Measurements from ENCODE around the gene CFDP1.
A peak's percentile ranks its signal among the peaks of the same experiment; 100 is the strongest.

Gene CFDP1

DNA sequence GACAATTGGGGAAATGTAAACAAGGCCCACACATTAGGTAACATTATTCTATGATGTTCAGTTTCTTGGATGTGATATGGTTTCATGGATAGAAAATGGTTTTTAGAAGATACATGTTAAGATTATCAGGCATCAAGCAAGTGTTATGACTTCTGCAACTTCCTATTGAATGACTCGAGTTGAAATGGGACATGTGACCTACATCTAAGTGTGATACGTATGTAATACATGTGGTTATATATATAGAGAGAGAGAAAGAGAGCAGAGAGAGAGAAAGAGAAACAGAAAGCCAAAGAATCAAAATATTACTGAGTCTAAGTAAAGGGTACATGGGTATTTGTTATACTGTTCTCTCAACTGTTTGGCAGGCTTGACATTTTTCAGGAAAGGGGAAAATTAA lies 29.5 kb upstream of the CFDP1 start:
- Histone ChIP-seq H3K4me3 (ENCODE audit: insufficient read length, low read depth) (peak overlapping the region; percentile 97), H3K9me3 (ENCODE audit: insufficient read depth, low read length) (no peaks in the 10 kb centered on the region; the same call in 1 of the 2 replicates), H3K36me3 (ENCODE audit: insufficient read depth, insufficient read length, low read length) (peaks cover 20% of the 10 kb centered on the region), H3K9ac (ENCODE audit: insufficient read length, low read depth) (no peak overlapping the region), H3K4me1 (ENCODE audit: insufficient read depth, insufficient read length) (peaks cover 6% of the 10 kb centered on the region), H3K27me3 (ENCODE audit: insufficient read depth, insufficient read length) (no peaks in the 10 kb centered on the region)
- TF ChIP-seq SUZ12 (IDR thresholded peaks at IDR 0.05; ENCODE audit: extremely low read depth, insufficient read depth, insufficient read length) = no peak
- no peak for TF ChIP-seq YY1 (IDR thresholded peaks at IDR 0.05; ENCODE audit: insufficient read depth, insufficient read length)
- TF ChIP-seq ZNF274 (IDR thresholded peaks at IDR 0.05; ENCODE audit: low read depth, low read length) = no peak
- no peak for DNase-seq (ENCODE audit: low read depth, low spot score)

DNA sequence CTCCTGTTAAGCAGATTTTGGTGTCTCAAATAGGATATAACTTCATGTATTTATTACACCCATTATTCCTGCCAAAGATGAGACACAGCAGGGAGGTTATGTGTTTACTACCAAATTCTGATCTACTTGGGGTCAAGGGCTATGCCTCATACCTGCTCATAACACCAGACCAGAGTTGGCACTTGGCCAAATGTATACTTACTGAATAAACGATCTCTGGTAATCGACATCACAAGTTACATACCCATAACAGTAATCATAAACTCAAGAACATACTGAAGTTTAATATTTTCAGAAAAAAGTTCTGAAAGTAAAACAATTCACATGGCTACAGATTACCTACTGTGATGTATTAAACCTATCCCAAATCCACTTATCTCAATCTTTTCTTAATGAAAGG lies 28.3 kb upstream of the CFDP1 start:
- DNase-seq (ENCODE audit: low read depth, low spot score) = no peak
- peaks cover 6% of the 10 kb centered on the region for H3K4me1 ChIP-seq (ENCODE audit: insufficient read depth, insufficient read length)
- H3K27me3 ChIP-seq (ENCODE audit: insufficient read depth, insufficient read length) = no peaks in the 10 kb centered on the region
- peaks cover 27% of the 10 kb centered on the region for H3K36me3 ChIP-seq (ENCODE audit: insufficient read depth, insufficient read length, low read length)
- H3K4me3 ChIP-seq (ENCODE audit: insufficient read length, low read depth) = no peak overlapping the region
- no peaks in the 10 kb centered on the region; the same call in 1 of the 2 replicates for H3K9me3 ChIP-seq (ENCODE audit: insufficient read depth, low read length)
- H3K9ac ChIP-seq (ENCODE audit: insufficient read length, low read depth) = no peak overlapping the region
- TF ChIP-seq SUZ12 (IDR thresholded peaks at IDR 0.05; ENCODE audit: extremely low read depth, insufficient read depth, insufficient read length) (no peak), YY1 (IDR thresholded peaks at IDR 0.05; ENCODE audit: insufficient read depth, insufficient read length) (no peak), ZNF274 (IDR thresholded peaks at IDR 0.05; ENCODE audit: low read depth, low read length) (no peak)

DNA sequence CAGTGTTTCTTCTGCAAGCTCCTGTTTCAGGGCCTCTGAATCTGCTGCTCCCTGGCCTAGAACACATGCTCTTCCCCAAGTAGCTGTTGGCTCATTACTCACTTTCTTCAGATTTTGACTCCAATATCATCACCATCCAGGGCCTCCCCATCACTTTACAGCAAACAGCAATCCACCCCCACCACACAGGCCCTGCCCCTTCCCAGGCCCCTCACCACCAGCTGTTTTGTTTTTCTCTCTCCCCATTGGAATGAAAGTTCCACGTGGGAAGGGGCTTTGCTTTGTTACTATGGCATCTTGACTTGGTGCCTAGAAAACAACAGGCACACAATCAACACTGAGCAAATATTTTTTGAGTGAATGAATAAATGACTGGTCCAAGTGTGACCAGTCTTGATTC lies 27.1 kb upstream of the CFDP1 start:
- no peaks in the 10 kb centered on the region; the same call in 1 of the 2 replicates for H3K9me3 ChIP-seq (ENCODE audit: insufficient read depth, low read length)
- no peak overlapping the region for H3K4me3 ChIP-seq (ENCODE audit: insufficient read length, low read depth)

DNA sequence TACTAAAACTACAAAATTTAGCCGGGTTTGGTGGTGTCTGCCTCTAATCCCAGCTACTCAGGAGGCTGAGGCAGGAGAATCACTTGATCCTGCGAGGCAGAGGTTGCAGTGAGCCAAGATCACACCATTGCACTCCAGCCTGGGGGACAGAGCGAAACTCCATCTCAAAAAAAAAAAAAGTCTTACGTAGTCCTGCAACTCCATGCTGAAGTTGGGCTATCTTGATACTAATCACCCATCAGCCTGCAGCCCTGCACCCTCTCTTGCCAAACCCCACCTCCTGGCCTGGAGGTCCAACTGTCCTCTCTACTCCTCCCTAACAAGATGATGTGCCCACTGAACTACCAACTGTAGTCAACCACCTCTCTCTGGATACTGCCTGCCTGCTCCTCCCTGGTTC lies 26.4 kb upstream of the CFDP1 start:
- no peak for DNase-seq (ENCODE audit: low read depth, low spot score)
- Histone ChIP-seq H3K4me3 (ENCODE audit: insufficient read length, low read depth) (no peak overlapping the region), H3K9me3 (ENCODE audit: insufficient read depth, low read length) (no peaks in the 10 kb centered on the region), H3K36me3 (ENCODE audit: insufficient read depth, insufficient read length, low read length) (peaks cover 27% of the 10 kb centered on the region), H3K27me3 (ENCODE audit: insufficient read depth, insufficient read length) (no peaks in the 10 kb centered on the region), H3K9ac (ENCODE audit: insufficient read length, low read depth) (no peak overlapping the region), H3K4me1 (ENCODE audit: insufficient read depth, insufficient read length) (peaks cover 8% of the 10 kb centered on the region)
- no peak for TF ChIP-seq ZNF274 (IDR thresholded peaks at IDR 0.05; ENCODE audit: low read depth, low read length)
- TF ChIP-seq SUZ12 (IDR thresholded peaks at IDR 0.05; ENCODE audit: extremely low read depth, insufficient read depth, insufficient read length) = no peak
- no peak for TF ChIP-seq YY1 (IDR thresholded peaks at IDR 0.05; ENCODE audit: insufficient read depth, insufficient read length)

More for the DNA sequence above, 27.1 kb upstream of the CFDP1 start:
- Histone ChIP-seq H3K9ac (ENCODE audit: insufficient read length, low read depth) (no peak overlapping the region), H3K4me1 (ENCODE audit: insufficient read depth, insufficient read length) (peaks cover 6% of the 10 kb centered on the region), H3K27me3 (ENCODE audit: insufficient read depth, insufficient read length) (no peaks in the 10 kb centered on the region), H3K36me3 (ENCODE audit: insufficient read depth, insufficient read length, low read length) (peaks cover 27% of the 10 kb centered on the region)
- no peak for DNase-seq (ENCODE audit: low read depth, low spot score)
- TF ChIP-seq SUZ12 (IDR thresholded peaks at IDR 0.05; ENCODE audit: extremely low read depth, insufficient read depth, insufficient read length) (no peak), ZNF274 (IDR thresholded peaks at IDR 0.05; ENCODE audit: low read depth, low read length) (no peak), YY1 (IDR thresholded peaks at IDR 0.05; ENCODE audit: insufficient read depth, insufficient read length) (no peak)

DNA sequence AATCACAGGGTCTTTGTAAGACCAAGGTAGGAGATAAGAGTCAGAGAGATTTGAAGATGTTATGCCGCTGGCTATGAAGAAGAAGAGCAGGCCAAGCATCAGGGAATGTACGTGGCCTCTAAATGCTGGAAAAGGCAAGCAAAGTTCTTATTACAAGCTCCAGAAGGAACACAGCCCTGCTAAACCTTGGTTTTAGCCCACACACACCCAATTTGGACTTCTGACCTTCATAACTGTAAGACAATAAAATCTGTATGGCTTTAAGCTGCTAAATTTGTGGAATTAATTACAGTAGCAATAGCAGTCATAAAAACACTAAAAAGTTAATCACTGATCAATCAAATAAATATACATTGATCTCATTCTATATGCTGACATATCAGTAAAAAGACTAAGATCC lies 25.1 kb upstream of the CFDP1 start:
- no peaks in the 10 kb centered on the region for H3K27me3 ChIP-seq (ENCODE audit: insufficient read depth, insufficient read length)
- H3K36me3 ChIP-seq (ENCODE audit: insufficient read depth, insufficient read length, low read length) = peaks cover 30% of the 10 kb centered on the region
- no peak overlapping the region for H3K4me3 ChIP-seq (ENCODE audit: insufficient read length, low read depth)
- TF ChIP-seq ZNF274 (IDR thresholded peaks at IDR 0.05; ENCODE audit: low read depth, low read length) (no peak), SUZ12 (IDR thresholded peaks at IDR 0.05; ENCODE audit: extremely low read depth, insufficient read depth, insufficient read length) (no peak), YY1 (IDR thresholded peaks at IDR 0.05; ENCODE audit: insufficient read depth, insufficient read length) (no peak)
- peaks cover 9% of the 10 kb centered on the region for H3K4me1 ChIP-seq (ENCODE audit: insufficient read depth, insufficient read length)
- no peaks in the 10 kb centered on the region for H3K9me3 ChIP-seq (ENCODE audit: insufficient read depth, low read length)
- DNase-seq (ENCODE audit: low read depth, low spot score) = no peak
- no peak overlapping the region for H3K9ac ChIP-seq (ENCODE audit: insufficient read length, low read depth)

DNA sequence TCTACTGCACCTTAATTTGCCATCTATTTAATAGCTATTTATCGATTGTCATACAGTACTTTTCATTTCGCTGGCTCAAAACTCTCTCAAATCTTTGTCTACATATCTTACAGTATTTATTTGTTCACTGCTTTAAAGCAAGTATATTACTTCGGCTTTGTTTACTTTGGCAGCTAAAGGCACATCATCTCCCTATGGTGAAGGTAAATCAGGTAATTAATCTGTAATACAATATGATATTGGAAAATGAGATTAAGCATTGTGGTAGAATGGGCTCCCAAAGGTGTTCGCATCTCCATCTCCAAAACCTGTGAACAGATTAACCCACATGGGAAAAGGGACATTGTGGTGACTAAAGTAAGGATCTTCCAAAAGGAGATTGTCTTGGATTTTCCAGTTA lies 24.7 kb upstream of the CFDP1 start:
- Histone ChIP-seq H3K4me1 (ENCODE audit: insufficient read depth, insufficient read length) (peaks cover 9% of the 10 kb centered on the region), H3K9me3 (ENCODE audit: insufficient read depth, low read length) (no peaks in the 10 kb centered on the region), H3K9ac (ENCODE audit: insufficient read length, low read depth) (no peak overlapping the region), H3K4me3 (ENCODE audit: insufficient read length, low read depth) (no peak overlapping the region), H3K27me3 (ENCODE audit: insufficient read depth, insufficient read length) (no peaks in the 10 kb centered on the region), H3K36me3 (ENCODE audit: insufficient read depth, insufficient read length, low read length) (peaks cover 30% of the 10 kb centered on the region)
- DNase-seq (ENCODE audit: low read depth, low spot score) = no peak
- no peak for TF ChIP-seq ZNF274 (IDR thresholded peaks at IDR 0.05; ENCODE audit: low read depth, low read length)
- no peak for TF ChIP-seq YY1 (IDR thresholded peaks at IDR 0.05; ENCODE audit: insufficient read depth, insufficient read length)

DNA sequence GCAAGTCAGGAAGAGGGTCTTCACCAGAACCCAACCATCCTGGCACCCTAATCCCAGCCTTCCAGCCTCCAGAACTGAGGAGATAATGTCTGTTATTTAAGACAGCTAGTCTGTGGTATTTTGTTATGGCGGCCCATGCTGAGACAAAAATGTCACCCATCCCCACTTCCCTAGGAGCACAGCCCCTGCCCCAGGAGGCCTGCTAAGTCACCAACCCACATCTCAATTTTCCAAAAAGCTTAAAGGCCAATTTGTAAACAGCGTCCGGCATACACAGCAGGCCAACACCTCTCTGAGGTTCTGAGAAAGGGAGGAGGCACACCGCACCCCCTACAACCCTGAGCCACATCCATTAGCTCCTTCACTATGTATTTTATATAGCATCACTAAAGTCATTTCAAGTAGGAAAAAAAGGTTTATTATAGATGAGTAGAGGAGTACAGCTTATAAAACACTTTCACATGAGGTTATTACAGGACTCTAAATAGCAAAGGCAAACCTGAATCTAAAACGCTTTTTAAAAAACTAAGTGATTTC lies 24.2 kb upstream of the CFDP1 start:
- Histone ChIP-seq H3K4me3 (ENCODE audit: insufficient read length, low read depth) (no peak overlapping the region), H3K9ac (ENCODE audit: insufficient read length, low read depth) (no peak overlapping the region), H3K36me3 (ENCODE audit: insufficient read depth, insufficient read length, low read length) (peaks cover 30% of the 10 kb centered on the region), H3K27me3 (ENCODE audit: insufficient read depth, insufficient read length) (no peaks in the 10 kb centered on the region), H3K9me3 (ENCODE audit: insufficient read depth, low read length) (no peaks in the 10 kb centered on the region), H3K4me1 (ENCODE audit: insufficient read depth, insufficient read length) (peaks cover 9% of the 10 kb centered on the region)
- TF ChIP-seq ZNF274 (IDR thresholded peaks at IDR 0.05; ENCODE audit: low read depth, low read length) (no peak), YY1 (IDR thresholded peaks at IDR 0.05; ENCODE audit: insufficient read depth, insufficient read length) (no peak), SUZ12 (IDR thresholded peaks at IDR 0.05; ENCODE audit: extremely low read depth, insufficient read depth, insufficient read length) (no peak)
- DNase-seq (ENCODE audit: low read depth, low spot score) = no peak

All from NT2/D1 (cell line).